Activated CD4-positive, alpha-beta T cell treated with anti-CD3 and anti-CD28 coated beads for 4 hours (primary cell): ENCODE data around the gene CDCA7L.
"Not testable (repeated sequence)": the region's sequence is repeated elsewhere in the genome, so short reads cannot be mapped to it uniquely, and the experiment has no call there.

ENCODE experiments used
- DNase-seq, 2 donors: peaks; one replicate each; pipeline ENCODE4 v3.0.0-alpha.2; 2020

CDCA7L gene

GRCh38 chr7:21943436-21943835, 2.3 kb downstream of the CDCA7L start:
- no peak for DNase-seq

GRCh38 chr7:21942955-21943354, 2.7 kb downstream of the CDCA7L start:
- no peak for DNase-seq

GRCh38 chr7:21941611-21942141, 4.0 kb downstream of the CDCA7L start:
- no peak for DNase-seq

- no peak for DNase-seq
These were observed 5.8 kb downstream of the CDCA7L start for GRCh38 chr7:21939858-21940372.

GRCh38 chr7:21939136-21939857, 6.4 kb downstream of the CDCA7L start:
- DNase-seq, result no peak

- DNase-seq, result no peak
These were observed 7.2 kb downstream of the CDCA7L start for GRCh38 chr7:21938463-21938862.

GRCh38 chr7:21934808-21935207, 10.9 kb downstream of the CDCA7L start:
- no peak for DNase-seq

GRCh38 chr7:21933293-21933692, 12.4 kb downstream of the CDCA7L start:
- DNase-seq, result not testable (repeated sequence)

GRCh38 chr7:21927693-21928092, 18.0 kb downstream of the CDCA7L start:
- DNase-seq, result no peak

GRCh38 chr7:21926448-21926847, 19.3 kb downstream of the CDCA7L start:
- DNase-seq, result no peak

GRCh38 chr7:21923658-21924057, 22.0 kb downstream of the CDCA7L start:
- no peak for DNase-seq

- DNase-seq, result no peak
These were observed 23.1 kb downstream of the CDCA7L start for GRCh38 chr7:21922605-21923004.

GRCh38 chr7:21920936-21921335, 24.8 kb downstream of the CDCA7L start:
- no peak for DNase-seq

- no peak for DNase-seq
These were observed 27.5 kb downstream of the CDCA7L start for GRCh38 chr7:21918216-21918615.

- no peak for DNase-seq
These were observed 29.1 kb downstream of the CDCA7L start for GRCh38 chr7:21916629-21917028.

- DNase-seq, result no peak
These were observed 29.5 kb downstream of the CDCA7L start for GRCh38 chr7:21916176-21916575.

GRCh38 chr7:21915140-21915539, 30.6 kb downstream of the CDCA7L start:
- DNase-seq, result no peak

GRCh38 chr7:21914671-21915070, 31.0 kb downstream of the CDCA7L start:
- no peak for DNase-seq

GRCh38 chr7:21912931-21913780, 32.5 kb downstream of the CDCA7L start:
- no peak for DNase-seq

- DNase-seq, result no peak
These were observed 33.4 kb downstream of the CDCA7L start for GRCh38 chr7:21912305-21912704.

- DNase-seq, result no peak
These were observed 34.3 kb downstream of the CDCA7L start for GRCh38 chr7:21911341-21911875.

- no peak for DNase-seq
These were observed 35.4 kb downstream of the CDCA7L start for GRCh38 chr7:21910253-21910652.

- no peak for DNase-seq
These were observed 37.0 kb downstream of the CDCA7L start for GRCh38 chr7:21908746-21909145.
